Measurements from ENCODE around the gene DNAH2. TPM values are rescaled to one million over a fixed set of nuclear protein-coding genes. Genes with fewer than 3 reads are reported as not detected.

The DNAH2 gene
- total and polyA plus RNA-seq, 2 of the 13 experiments (the other 11 are each of a cell fraction or from before 2014, with no cell fraction given): not detected

DNA sequence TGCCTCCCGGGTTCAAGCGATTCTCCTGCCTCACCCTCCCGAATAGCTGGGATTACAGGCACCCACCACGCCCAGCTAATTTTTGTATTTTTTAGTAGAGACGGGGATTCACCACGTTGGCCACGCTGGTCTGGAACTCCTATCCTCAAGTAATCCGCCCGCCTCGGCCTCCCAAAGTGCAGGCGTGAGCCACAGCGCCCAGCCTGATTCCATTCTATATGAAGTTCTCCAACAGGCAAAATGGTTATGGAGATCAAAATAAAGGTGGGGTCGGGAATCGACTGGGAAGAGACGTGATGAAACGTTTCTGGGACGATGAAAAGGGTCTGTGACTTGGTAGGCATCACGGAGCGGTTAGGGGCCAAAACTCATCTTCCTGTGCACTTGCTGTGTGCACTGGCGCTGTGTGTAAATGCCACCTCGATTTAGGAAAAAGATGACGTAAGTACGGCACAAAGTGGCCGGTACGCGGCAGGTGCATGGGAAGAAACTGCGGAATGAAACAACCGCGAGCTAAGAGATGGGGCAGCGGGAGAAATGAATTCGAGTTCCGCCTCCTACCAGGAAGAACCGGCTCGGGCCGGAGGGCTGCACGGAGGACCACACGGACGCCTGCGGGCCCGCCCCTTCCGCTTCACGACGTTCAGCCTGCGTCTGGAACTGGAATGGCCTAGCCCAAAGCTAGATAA lies 31.9 kb upstream of the DNAH2 start (continued):
- TF ChIP-seq ZNF720 (CRISPR knock-in tag; IDR thresholded peaks at IDR 0.05) (no peak), NONO (IDR thresholded peaks at IDR 0.05) (no peak), NONO (CRISPR knock-in tag; conservative IDR thresholded peaks at IDR 0.05) (no peak), ZNF256 (CRISPR knock-in tag; conservative IDR thresholded peaks at IDR 0.05) (no peak), ZFAT (CRISPR knock-in tag; conservative IDR thresholded peaks at IDR 0.05) (no peak), ZNF740 (CRISPR knock-in tag; IDR thresholded peaks at IDR 0.05) (no peak), ZNF547 (CRISPR knock-in tag; IDR thresholded peaks at IDR 0.05) (no peak), HOXA3 (CRISPR knock-in tag; IDR thresholded peaks at IDR 0.05) (peak; percentile 73), AKNA (CRISPR knock-in tag; IDR thresholded peaks at IDR 0.05; ENCODE audit: borderline replicate concordance) (no peak), JDP2 (CRISPR knock-in tag; IDR thresholded peaks at IDR 0.05; ENCODE audit: borderline replicate concordance) (no peak), ZNF660 (CRISPR knock-in tag; IDR thresholded peaks at IDR 0.05; ENCODE audit: borderline replicate concordance, low read depth) (no peak), ZNF777 (CRISPR knock-in tag; IDR thresholded peaks at IDR 0.05) (no peak), TOE1 (CRISPR knock-in tag; IDR thresholded peaks at IDR 0.05) (no peak), MEIS2 (CRISPR knock-in tag; IDR thresholded peaks at IDR 0.05) (no peak), SNAI1 (CRISPR knock-in tag; IDR thresholded peaks at IDR 0.05; ENCODE audit: borderline replicate concordance) (no peak)
- TF ChIP-seq, protein P1, sequence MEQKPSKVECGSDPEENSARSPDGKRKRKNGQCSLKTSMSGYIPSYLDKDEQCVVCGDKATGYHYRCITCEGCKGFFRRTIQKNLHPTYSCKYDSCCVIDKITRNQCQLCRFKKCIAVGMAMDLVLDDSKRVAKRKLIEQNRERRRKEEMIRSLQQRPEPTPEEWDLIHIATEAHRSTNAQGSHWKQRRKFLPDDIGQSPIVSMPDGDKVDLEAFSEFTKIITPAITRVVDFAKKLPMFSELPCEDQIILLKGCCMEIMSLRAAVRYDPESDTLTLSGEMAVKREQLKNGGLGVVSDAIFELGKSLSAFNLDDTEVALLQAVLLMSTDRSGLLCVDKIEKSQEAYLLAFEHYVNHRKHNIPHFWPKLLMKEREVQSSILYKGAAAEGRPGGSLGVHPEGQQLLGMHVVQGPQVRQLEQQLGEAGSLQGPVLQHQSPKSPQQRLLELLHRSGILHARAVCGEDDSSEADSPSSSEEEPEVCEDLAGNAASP (CRISPR knock-in tag; IDR thresholded peaks at IDR 0.05; ENCODE audit: borderline replicate concordance): 0 out of 2 replicates have a peak, but pooled peaks have one; percentile 7
- TF ChIP-seq, protein P2, sequence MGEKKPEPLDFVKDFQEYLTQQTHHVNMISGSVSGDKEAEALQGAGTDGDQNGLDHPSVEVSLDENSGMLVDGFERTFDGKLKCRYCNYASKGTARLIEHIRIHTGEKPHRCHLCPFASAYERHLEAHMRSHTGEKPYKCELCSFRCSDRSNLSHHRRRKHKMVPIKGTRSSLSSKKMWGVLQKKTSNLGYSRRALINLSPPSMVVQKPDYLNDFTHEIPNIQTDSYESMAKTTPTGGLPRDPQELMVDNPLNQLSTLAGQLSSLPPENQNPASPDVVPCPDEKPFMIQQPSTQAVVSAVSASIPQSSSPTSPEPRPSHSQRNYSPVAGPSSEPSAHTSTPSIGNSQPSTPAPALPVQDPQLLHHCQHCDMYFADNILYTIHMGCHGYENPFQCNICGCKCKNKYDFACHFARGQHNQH (CRISPR knock-in tag; IDR thresholded peaks at IDR 0.05): 0 out of 2 replicates have a peak, but pooled peaks have one; percentile 27
- TF ChIP-seq, protein P3, sequence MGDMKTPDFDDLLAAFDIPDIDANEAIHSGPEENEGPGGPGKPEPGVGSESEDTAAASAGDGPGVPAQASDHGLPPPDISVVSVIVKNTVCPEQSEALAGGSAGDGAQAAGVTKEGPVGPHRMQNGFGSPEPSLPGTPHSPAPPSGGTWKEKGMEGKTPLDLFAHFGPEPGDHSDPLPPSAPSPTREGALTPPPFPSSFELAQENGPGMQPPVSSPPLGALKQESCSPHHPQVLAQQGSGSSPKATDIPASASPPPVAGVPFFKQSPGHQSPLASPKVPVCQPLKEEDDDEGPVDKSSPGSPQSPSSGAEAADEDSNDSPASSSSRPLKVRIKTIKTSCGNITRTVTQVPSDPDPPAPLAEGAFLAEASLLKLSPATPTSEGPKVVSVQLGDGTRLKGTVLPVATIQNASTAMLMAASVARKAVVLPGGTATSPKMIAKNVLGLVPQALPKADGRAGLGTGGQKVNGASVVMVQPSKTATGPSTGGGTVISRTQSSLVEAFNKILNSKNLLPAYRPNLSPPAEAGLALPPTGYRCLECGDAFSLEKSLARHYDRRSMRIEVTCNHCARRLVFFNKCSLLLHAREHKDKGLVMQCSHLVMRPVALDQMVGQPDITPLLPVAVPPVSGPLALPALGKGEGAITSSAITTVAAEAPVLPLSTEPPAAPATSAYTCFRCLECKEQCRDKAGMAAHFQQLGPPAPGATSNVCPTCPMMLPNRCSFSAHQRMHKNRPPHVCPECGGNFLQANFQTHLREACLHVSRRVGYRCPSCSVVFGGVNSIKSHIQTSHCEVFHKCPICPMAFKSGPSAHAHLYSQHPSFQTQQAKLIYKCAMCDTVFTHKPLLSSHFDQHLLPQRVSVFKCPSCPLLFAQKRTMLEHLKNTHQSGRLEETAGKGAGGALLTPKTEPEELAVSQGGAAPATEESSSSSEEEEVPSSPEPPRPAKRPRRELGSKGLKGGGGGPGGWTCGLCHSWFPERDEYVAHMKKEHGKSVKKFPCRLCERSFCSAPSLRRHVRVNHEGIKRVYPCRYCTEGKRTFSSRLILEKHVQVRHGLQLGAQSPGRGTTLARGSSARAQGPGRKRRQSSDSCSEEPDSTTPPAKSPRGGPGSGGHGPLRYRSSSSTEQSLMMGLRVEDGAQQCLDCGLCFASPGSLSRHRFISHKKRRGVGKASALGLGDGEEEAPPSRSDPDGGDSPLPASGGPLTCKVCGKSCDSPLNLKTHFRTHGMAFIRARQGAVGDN (CRISPR knock-in tag; IDR thresholded peaks at IDR 0.05): peak; percentile 71; the same call in 1 of the 2 replicates
